HG03378 (cell line): ENCODE data around the gene MFGE8.

Source experiments
- ATAC-seq: cut with Tn5 transposase; IDR thresholded peaks from one replicate; pipeline ENCODE4 v1.9.1; 2021; ENCODE audit warnings: mild to moderate bottlenecking, moderate library complexity; ENCODE audit not compliant: unreplicated experiment

The MFGE8 gene

DNA sequence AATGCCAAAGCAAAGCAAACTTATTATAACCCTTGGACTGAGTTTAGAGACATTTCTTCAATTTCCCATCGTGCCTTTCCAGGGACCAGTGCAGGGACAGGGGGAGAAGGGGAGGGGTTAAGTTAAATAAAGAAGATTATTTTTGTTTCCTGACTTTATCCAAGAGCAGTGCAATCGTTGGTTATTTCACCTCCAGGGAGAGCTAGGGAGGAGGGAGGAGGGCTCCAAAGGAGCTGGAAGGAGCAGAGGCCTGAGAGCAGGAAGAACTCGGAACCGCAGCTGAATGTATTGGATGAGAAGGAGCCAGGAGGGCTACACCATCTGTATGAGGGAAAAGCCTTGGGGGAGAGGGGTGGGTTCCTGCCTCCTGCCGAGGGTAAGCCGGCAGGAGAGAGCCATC is 38.5 kb downstream of the MFGE8 start:
- ATAC-seq: no peak

- no peak for ATAC-seq
These were observed 38.9 kb downstream of the MFGE8 start for GRCh38 chr15:88874275-88874674.

- no peak for ATAC-seq
These were observed 39.4 kb downstream of the MFGE8 start for GRCh38 chr15:88873786-88874185.

GRCh38 chr15:88872706-88873105 is 40.5 kb downstream of the MFGE8 start:
- ATAC-seq: no peak

DNA sequence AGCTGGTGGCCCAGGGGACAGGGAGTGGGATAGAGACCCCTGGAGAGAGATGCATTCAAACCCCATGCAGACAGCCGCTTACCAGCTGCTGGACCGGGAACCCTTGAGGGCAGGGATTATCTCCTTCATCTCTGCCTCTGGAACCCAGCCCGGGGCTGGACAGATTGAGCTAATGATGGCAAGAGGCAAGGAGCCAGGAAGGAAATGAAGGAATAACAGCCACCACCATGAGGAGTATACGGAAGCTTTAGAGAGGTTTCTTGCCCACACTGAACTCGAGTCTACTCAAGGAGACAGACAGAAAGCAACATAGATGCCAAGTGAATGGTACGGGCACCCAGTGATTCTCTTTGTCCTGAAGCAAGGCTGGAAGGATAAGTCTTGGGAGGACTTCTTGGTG is 41.1 kb downstream of the MFGE8 start:
- no peak for ATAC-seq

DNA sequence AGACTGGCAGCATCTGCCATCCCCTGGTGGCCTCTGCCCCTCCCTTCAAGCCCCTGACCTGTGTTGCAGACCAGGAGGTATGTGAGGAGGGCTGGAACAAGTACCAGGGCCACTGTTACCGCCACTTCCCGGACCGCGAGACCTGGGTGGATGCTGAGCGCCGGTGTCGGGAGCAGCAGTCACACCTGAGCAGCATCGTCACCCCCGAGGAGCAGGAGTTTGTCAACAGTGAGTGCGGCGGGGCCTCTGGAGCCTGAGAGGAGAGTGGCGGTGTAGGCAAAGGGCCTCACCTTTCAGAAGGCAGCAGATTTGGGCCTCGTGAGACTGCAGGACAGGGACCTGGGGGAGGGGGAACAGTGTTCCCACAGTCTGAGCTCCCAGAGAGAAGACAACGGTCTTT is 41.9 kb downstream of the MFGE8 start:
- no peak for ATAC-seq

GRCh38 chr15:88866295-88866881 is 46.8 kb downstream of the MFGE8 start:
- ATAC-seq: no peak

- no peak for ATAC-seq
These were observed 47.6 kb downstream of the MFGE8 start for GRCh38 chr15:88865498-88866099.

GRCh38 chr15:88864861-88865497 is 48.2 kb downstream of the MFGE8 start:
- ATAC-seq: no peak

DNA sequence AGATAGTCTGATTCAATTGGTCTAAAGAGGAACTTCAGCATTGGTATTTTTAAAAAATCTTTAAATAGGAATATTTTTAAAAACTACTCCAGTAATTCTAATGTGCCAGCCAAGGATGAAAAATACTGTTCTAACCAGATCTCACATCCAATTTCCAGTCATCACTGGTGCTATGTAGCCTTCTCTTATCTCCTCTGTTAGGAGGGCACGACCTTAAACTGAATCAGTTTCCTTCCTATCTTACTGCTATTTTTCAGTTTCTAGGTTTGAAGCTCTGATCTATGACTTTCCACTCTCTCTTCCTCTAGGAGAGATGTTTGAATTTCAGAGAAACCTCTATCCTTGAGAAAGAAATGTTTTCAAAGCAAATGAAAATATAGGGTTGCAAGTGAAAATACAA is 49.8 kb downstream of the MFGE8 start:
- no peak for ATAC-seq

- no peak for ATAC-seq
These were observed 53.0 kb downstream of the MFGE8 start for GRCh38 chr15:88860212-88860611.

GRCh38 chr15:88859550-88859949 is 53.6 kb downstream of the MFGE8 start:
- no peak for ATAC-seq

- no peak for ATAC-seq
These were observed 54.2 kb downstream of the MFGE8 start for GRCh38 chr15:88858934-88859333.

- no peak for ATAC-seq
These were observed 60.7 kb downstream of the MFGE8 start for GRCh38 chr15:88852476-88852875.

- ATAC-seq: no peak
These were observed 63.7 kb downstream of the MFGE8 start for GRCh38 chr15:88849376-88850072.
